Chondrocyte (in vitro differentiated cells): Measurements from ENCODE around the gene TMIGD3. TPM values are rescaled to one million over a fixed set of nuclear protein-coding genes. Genes with fewer than 3 reads are reported as not detected.

Experiments
- DNase-seq: peaks from one replicate; pipeline ENCODE4 v3.0.0; 2021; ENCODE audit warnings: mixed read lengths, low spot score
- H3K27ac Mint-ChIP-seq: one replicate; pipeline ENCODE4 v1.8.0; 2021; ENCODE audit warnings: mild to moderate bottlenecking, moderate library complexity, mixed read lengths; ENCODE audit not compliant: unreplicated experiment
- H3K27me3 Mint-ChIP-seq: 2 replicates; pipeline ENCODE4 v1.8.0; 2021; ENCODE audit warnings: low read depth, mixed read lengths
- H3K36me3 Mint-ChIP-seq: 2 replicates; pipeline ENCODE4 v1.8.0; 2021; ENCODE audit warnings: low read depth, mixed read lengths
- H3K4me1 Mint-ChIP-seq: 2 replicates; pipeline ENCODE4 v1.8.0; 2021; ENCODE audit warnings: low read depth, mild to moderate bottlenecking, mixed read lengths
- H3K4me3 Mint-ChIP-seq: one replicate; pipeline ENCODE4 v1.8.0; 2021; ENCODE audit warnings: mild to moderate bottlenecking, moderate library complexity, mixed read lengths; ENCODE audit not compliant: unreplicated experiment
- H3K9me3 Mint-ChIP-seq: 2 replicates; pipeline ENCODE4 v1.8.0; 2021; ENCODE audit warnings: low read depth, mixed read lengths
- CTCF ChIP-seq: fragments of 200-600 bp; sonication (generic); IDR thresholded peaks from 2 replicates; pipeline ENCODE4 v1.5.0; 2021; ENCODE audit warnings: antibody characterized with exemption, mild to moderate bottlenecking, moderate library complexity
- total RNA-seq: library from RNA; stranded (reverse); gene quantifications from 3 replicates; pipeline ENCODE4 v1.2.1, GENCODE V29; 2021

TMIGD3 gene
- total RNA-seq, 1 donor from 2014 or later = not detected

- peaks cover 7% of the 10 kb centered on the region for H3K4me1 Mint-ChIP-seq
- no peak for TF ChIP-seq CTCF
- no peak for DNase-seq
- no peak overlapping the region for H3K4me3 Mint-ChIP-seq
- no peaks in the 10 kb centered on the region for H3K9me3 Mint-ChIP-seq
- H3K36me3 Mint-ChIP-seq = no peaks in the 10 kb centered on the region
- no peaks in the 10 kb centered on the region for H3K27me3 Mint-ChIP-seq
- no peak overlapping the region for H3K27ac Mint-ChIP-seq
These were observed 9.5 kb upstream of the TMIGD3 start for GRCh38 chr1:111512931-111513330.

GRCh38 chr1:111512132-111512889 is 8.9 kb upstream of the TMIGD3 start:
- TF ChIP-seq CTCF = no peak
- Mint-ChIP-seq H3K36me3 (no peaks in the 10 kb centered on the region), H3K27me3 (no peaks in the 10 kb centered on the region), H3K4me1 (peaks cover 14% of the 10 kb centered on the region), H3K9me3 (no peaks in the 10 kb centered on the region), H3K4me3 (no peak overlapping the region), H3K27ac (no peak overlapping the region)
- DNase-seq = no peak

- Mint-ChIP-seq H3K4me1 (peaks cover 15% of the 10 kb centered on the region), H3K9me3 (no peaks in the 10 kb centered on the region)
- TF ChIP-seq CTCF = no peak
These were observed 7.9 kb upstream of the TMIGD3 start for GRCh38 chr1:111511370-111511769.

GRCh38 chr1:111509997-111510375 is 6.6 kb upstream of the TMIGD3 start:
- Mint-ChIP-seq H3K4me1 (peaks cover 15% of the 10 kb centered on the region), H3K27me3 (no peaks in the 10 kb centered on the region), H3K27ac (peak overlapping the region; percentile 13), H3K36me3 (no peaks in the 10 kb centered on the region), H3K9me3 (no peaks in the 10 kb centered on the region), H3K4me3 (no peak overlapping the region)
- no peak for DNase-seq
- TF ChIP-seq CTCF = no peak

More at GRCh38 chr1:111511370-111511769, 7.9 kb upstream of the TMIGD3 start:
- H3K27me3 Mint-ChIP-seq = no peaks in the 10 kb centered on the region
- no peak for DNase-seq
- H3K4me3 Mint-ChIP-seq = no peak overlapping the region
- H3K36me3 Mint-ChIP-seq = no peaks in the 10 kb centered on the region
- H3K27ac Mint-ChIP-seq = no peak overlapping the region

- Mint-ChIP-seq H3K4me3 (peak overlapping the region; percentile 55), H3K36me3 (no peaks in the 10 kb centered on the region), H3K27ac (peak overlapping the region; percentile 97), H3K9me3 (no peaks in the 10 kb centered on the region), H3K27me3 (peaks cover under 1% of the 10 kb centered on the region), H3K4me1 (peaks cover 15% of the 10 kb centered on the region)
- no peak for DNase-seq
- no peak for TF ChIP-seq CTCF
These were observed 4.2 kb upstream of the TMIGD3 start for GRCh38 chr1:111507411-111508201.
